Kidney (tissue), 14 donors: Measurements from ENCODE around the gene CENPN. TPM values are rescaled to one million over a fixed set of nuclear protein-coding genes. Genes with fewer than 3 reads are reported as not detected.
A peak's percentile ranks its signal among the peaks of the same experiment; 100 is the strongest.

Experiments used
- DNase-seq, 5 donors: peaks; one replicate each; pipeline ENCODE4 v3.0.0-alpha.2; 2013 to 2020
- FAIRE-seq: peaks from 2 replicates; lab custom pipeline; 2012; peaks lifted over from hg19 to GRCh38; lab: Jason Lieb, UNC
- H3K27ac ChIP-seq, 2 donors: one replicate each; pipeline ENCODE4 v1.7.0; 2013; ENCODE audit warnings: low read depth in 2 of 2, low read length in 2 of 2, inconsistent platforms in 1 of 2
- H3K27me3 ChIP-seq: one replicate; pipeline ENCODE4 v1.7.1; 2013; ENCODE audit warnings: low read length, inconsistent platforms; ENCODE audit not compliant: control insufficient read depth, insufficient read depth
- H3K36me3 ChIP-seq, 3 donors: one replicate each; pipeline versions ENCODE4 v1.7.0 to v1.7.1; 2013; ENCODE audit warnings: low read length in 3 of 3, control low read depth in 1 of 3, inconsistent platforms in 1 of 3; ENCODE audit not compliant: insufficient read depth in 3 of 3, control insufficient read depth in 2 of 3
- H3K4me1 ChIP-seq, 3 donors: one replicate each; pipeline versions ENCODE4 v1.7.0 to v1.7.1; 2013; ENCODE audit warnings: low read length in 3 of 3, inconsistent platforms in 1 of 3, low read depth in 1 of 3; ENCODE audit not compliant: control insufficient read depth in 2 of 3, insufficient read depth in 2 of 3
- H3K4me3 ChIP-seq, 3 donors: one replicate each; pipeline versions ENCODE4 v1.7.0 to v1.8.1; 2013; ENCODE audit warnings: low read length in 3 of 3, control low read depth in 1 of 3, inconsistent platforms in 1 of 3
- H3K9ac ChIP-seq, 3 donors: one replicate each; pipeline versions ENCODE4 v1.7.0 to v1.7.1; 2013; ENCODE audit warnings: low read length in 3 of 3, control low read depth in 1 of 3, inconsistent platforms in 1 of 3
- H3K9me3 ChIP-seq, 3 donors: one replicate each; pipeline versions ENCODE4 v1.7.0 to v1.7.1; 2013; ENCODE audit warnings: low read length in 3 of 3, control low read depth in 1 of 3, inconsistent platforms in 1 of 3; ENCODE audit not compliant: control insufficient read depth in 2 of 3, insufficient read depth in 1 of 3
- CTCF ChIP-seq: IDR thresholded peaks from 3 replicates; pipeline ENCODE4 v1.5.1; 2012; ENCODE audit warnings: mild to moderate bottlenecking, moderate library complexity, borderline replicate concordance; ENCODE audit not compliant: insufficient read depth; ENCODE audit errors: extremely low read depth
- intact Hi-C: fragments of 100-400 bp; cut with DNase I; formaldehyde crosslinking; loops from one replicate; pipeline ENCODE4 v1.11.1; 2022
- polyA plus RNA-seq: library from polyadenylated mRNA; stranded (reverse); fragments of 350-450 nt; fragmentation: Illumina TruSeq; extraction: RNeasy Lipid Tissue Mini Kit (QIAGEN cat#74804); gene quantifications from one replicate; pipeline ENCODE4 v1.2.3, GENCODE V29; 2014; ENCODE audit warnings: low read depth, low replicate concordance; ENCODE audit not compliant: insufficient read depth
- total RNA-seq: library from RNA; stranded (reverse); fragmentation: NEBNext Ultra II Directional; extraction: Animal tissue kit (Norgen Biotek cat#: 25700); gene quantifications from one replicate; pipeline ENCODE4 v1.2.1, GENCODE V29; 2021
- donor health status: control.
- donor health status: control.
- donor health status: control.
- donor health status: control.
- donor health status: control.
- donor health status: DM: yes; HTN: yes; CAD: no.
- donor health status: Normal renal cell carcinoma (clear cell type).

CENPN gene
- total and polyA plus RNA-seq, 2 donors from 2014 or later: 2.0 to 4.1 TPM

- H3K9me3 ChIP-seq: no peaks in the 10 kb centered on the region
- no peak overlapping the region for H3K27ac ChIP-seq
- H3K4me3 ChIP-seq: no peak overlapping the region
- H3K9ac ChIP-seq: no peak overlapping the region
- DNase-seq (peak in 1 of 5 donors; percentile 34), FAIRE-seq (no peak)
- intact Hi-C loops: no loop called here
- H3K27me3 ChIP-seq: no peaks in the 10 kb centered on the region
- H3K4me1 ChIP-seq: peaks cover 0 to 2% (median 0%) of the 10 kb centered on the region in 3 donors
- no peak for TF ChIP-seq CTCF
- H3K36me3 ChIP-seq: no peaks in the 10 kb centered on the region
Observed at GRCh38 chr16:80968386-80969113, 38.5 kb upstream of the CENPN start.

GRCh38 chr16:80969114-80969484 is 37.9 kb upstream of the CENPN start:
- no peak overlapping the region for H3K4me3 ChIP-seq
- no peaks in the 10 kb centered on the region for H3K36me3 ChIP-seq
- no peak overlapping the region for H3K27ac ChIP-seq
- no peak for DNase-seq
- TF ChIP-seq CTCF: no peak
- H3K9ac ChIP-seq: no peak overlapping the region
- intact Hi-C loops: no loop called here
- FAIRE-seq: no peak
- no peaks in the 10 kb centered on the region for H3K9me3 ChIP-seq
- H3K4me1 ChIP-seq: peaks cover 0 to 2% (median 0%) of the 10 kb centered on the region in 3 donors
- no peaks in the 10 kb centered on the region for H3K27me3 ChIP-seq

- DNase-seq (no peak), FAIRE-seq (no peak)
- TF ChIP-seq CTCF: no peak
- Histone ChIP-seq H3K9me3 (no peaks in the 10 kb centered on the region), H3K27me3 (no peaks in the 10 kb centered on the region), H3K4me1 (peaks cover 0 to 2% (median 0%) of the 10 kb centered on the region in 3 donors), H3K4me3 (no peak overlapping the region), H3K9ac (no peak overlapping the region), H3K36me3 (peaks cover 0 to under 1% (median 0%) of the 10 kb centered on the region in 3 donors), H3K27ac (no peak overlapping the region)
- intact Hi-C loops: no loop called here
Observed at GRCh38 chr16:80971819-80972218, 35.2 kb upstream of the CENPN start.
